IPS-15b (cell line): ENCODE data around the gene EIF4H.
"Not testable (repeated sequence)": the region's sequence is repeated elsewhere in the genome, so short reads cannot be mapped to it uniquely, and the experiment has no call there.

Experiments used
- H3K27me3 ChIP-seq: one replicate; pipeline ENCODE4 v1.6.1; 2013; ENCODE audit warnings: low read length; ENCODE audit not compliant: control insufficient read depth, insufficient read depth
- H3K36me3 ChIP-seq: one replicate; pipeline ENCODE4 v1.6.1; 2013; ENCODE audit warnings: low read length; ENCODE audit not compliant: control insufficient read depth, insufficient read depth
- H3K4me1 ChIP-seq: one replicate; pipeline ENCODE4 v1.6.1; 2013; ENCODE audit warnings: mild to moderate bottlenecking, low read length; ENCODE audit not compliant: control insufficient read depth, insufficient read depth
- H3K4me3 ChIP-seq: one replicate; pipeline ENCODE4 v1.5.1; 2013; ENCODE audit warnings: low read depth, low read length
- H3K9ac ChIP-seq: one replicate; pipeline ENCODE4 v1.6.1; 2013; ENCODE audit warnings: low read depth, mild to moderate bottlenecking, low read length
- H3K9me3 ChIP-seq: one replicate; pipeline ENCODE4 v1.6.1; 2013; ENCODE audit warnings: mild to moderate bottlenecking, low read length; ENCODE audit not compliant: control insufficient read depth, insufficient read depth

EIF4H gene

DNA sequence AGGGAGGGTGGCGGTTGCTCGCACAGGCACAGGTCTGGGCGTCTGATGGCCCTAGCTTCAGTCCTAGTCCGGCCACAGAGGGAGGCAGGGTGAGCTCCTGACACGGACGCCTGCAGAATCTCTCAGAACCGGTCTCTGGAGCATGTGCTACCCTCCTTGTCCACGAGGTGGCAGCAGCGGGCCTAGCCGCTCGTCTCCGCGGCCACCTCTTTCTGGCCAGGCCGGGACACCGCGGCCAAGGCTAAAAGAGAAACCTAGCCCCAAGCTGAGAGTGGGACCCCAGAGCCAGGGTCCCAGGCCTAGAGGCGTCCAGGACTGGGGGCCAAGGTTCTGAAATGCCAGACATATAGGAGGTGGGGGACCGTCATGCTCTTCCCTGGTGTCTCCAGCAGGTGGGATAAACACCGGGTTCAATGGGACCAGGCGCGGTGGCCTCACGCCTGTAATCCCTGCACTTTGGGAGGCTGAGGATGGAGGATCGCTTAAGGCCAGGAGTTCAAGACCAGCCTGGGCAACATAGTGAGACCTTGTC, 32.5 kb downstream of the EIF4H start:
- no peak overlapping the region for H3K4me3 ChIP-seq
- no peaks in the 10 kb centered on the region for H3K4me1 ChIP-seq
- no peaks in the 10 kb centered on the region for H3K9me3 ChIP-seq
- H3K36me3 ChIP-seq = no peaks in the 10 kb centered on the region
- no peaks in the 10 kb centered on the region for H3K27me3 ChIP-seq
- no peak overlapping the region for H3K9ac ChIP-seq

DNA sequence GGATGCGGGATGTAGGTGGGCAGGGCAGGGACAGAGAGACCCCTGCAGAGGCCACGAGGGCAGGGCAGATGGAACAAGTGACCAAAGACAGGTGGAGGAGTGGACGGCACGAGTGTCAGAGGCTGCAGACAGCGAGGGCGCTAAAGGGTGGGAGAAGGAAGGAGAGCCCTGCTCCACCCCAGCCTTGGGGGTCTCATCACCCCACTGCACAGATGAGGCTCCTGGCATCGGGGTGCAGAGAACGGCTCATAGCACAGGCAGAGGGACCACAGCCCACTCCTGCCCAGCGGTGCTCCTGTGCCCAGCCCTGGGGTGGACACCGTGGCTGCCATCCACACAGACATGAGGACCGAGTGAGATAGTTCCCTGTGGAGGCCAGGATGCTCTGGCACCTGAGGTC, 33.4 kb downstream of the EIF4H start:
- Histone ChIP-seq H3K4me3 (no peak overlapping the region), H3K27me3 (no peaks in the 10 kb centered on the region), H3K9me3 (no peaks in the 10 kb centered on the region)

DNA sequence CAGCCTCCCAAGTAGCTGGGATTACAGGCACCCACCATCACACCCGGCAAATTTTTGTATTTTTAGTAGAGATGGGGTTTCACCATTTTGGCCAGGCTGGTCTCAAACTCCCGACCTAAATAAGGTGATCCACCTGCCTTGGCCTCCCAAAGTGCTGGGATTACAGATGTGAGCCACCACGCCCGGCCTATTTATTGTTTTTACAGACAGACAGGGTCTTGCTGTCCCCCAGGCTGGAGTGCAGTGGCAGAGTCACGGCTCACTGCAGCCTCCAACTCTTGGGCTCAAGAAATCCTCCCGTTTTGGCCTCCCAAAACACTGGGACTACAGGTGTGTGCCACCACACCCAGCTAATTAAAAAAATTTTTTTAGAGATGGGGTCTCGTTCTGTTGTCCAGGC, 34.1 kb downstream of the EIF4H start:
- not testable (repeated sequence) for H3K27me3 ChIP-seq, H3K36me3 ChIP-seq, H3K4me1 ChIP-seq

More for the DNA sequence above, 33.4 kb downstream of the EIF4H start:
- H3K9ac ChIP-seq = no peak overlapping the region
- H3K4me1 ChIP-seq = no peaks in the 10 kb centered on the region
- H3K36me3 ChIP-seq = no peaks in the 10 kb centered on the region

DNA sequence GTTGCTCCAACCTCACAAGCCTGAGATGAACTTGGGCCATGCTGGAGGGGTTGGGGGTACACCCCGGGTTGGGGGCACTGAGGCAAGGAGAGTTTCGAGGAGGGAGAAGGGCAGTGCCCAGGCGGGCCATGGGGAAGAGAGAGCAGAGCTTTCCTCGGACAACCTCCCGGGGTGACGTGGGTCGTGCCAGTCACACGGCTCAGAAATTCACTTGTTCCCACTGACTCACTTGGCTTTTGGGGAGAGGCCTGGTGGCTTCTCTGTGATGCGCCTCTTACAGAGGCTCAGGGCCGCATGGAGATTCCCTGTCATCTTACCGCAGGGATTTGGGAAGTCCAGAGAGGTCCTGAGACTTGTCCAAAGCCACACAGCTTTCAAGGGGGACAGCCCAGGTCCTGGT, 38.5 kb downstream of the EIF4H start:
- no peaks in the 10 kb centered on the region for H3K9me3 ChIP-seq
- no peaks in the 10 kb centered on the region for H3K27me3 ChIP-seq
- no peaks in the 10 kb centered on the region for H3K36me3 ChIP-seq
- no peak overlapping the region for H3K4me3 ChIP-seq
- no peaks in the 10 kb centered on the region for H3K4me1 ChIP-seq
- no peak overlapping the region for H3K9ac ChIP-seq

More for the DNA sequence above, 34.1 kb downstream of the EIF4H start:
- H3K9ac ChIP-seq, H3K4me3 ChIP-seq, H3K9me3 ChIP-seq: not testable (repeated sequence)

DNA sequence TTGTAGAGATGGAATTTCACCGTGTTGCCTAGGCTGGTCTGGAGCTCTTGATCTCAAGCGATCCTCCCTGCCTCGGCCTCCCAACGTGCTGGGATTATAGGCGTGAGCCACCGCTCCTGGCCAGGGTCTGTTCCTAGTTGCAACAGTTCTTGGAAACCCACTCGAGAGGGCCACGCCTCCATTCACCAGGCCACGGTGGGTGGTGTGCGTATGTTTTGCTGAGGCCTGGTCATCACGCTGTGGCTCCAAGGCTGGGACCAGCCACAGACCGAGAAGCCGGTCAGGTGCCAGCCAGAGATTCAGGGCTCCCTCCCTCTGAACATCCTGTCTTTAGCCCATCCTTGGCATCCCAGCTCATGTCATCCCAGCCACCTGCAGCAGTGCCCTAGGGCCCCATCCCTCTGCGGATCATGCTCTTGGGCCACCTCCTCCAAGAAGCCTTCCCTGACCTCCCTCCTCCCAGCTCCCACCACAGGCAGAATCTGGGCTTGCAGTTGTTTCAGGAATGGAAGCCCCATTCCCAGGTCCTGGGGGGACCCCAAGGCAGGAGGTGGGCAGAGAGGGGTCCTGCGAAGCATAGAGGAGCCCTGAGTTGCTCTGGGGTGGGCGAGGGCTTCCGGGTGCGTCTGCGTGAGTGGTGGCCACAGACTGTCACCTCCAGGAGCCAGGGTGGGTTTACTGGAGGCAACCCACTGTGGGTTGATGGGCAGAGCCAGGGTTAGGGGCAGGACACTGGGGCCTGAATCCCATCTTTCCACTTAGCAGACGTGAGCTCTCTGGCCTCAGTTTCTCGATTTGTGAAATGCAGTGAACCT, 40.9 kb downstream of the EIF4H start:
- Histone ChIP-seq H3K9ac (no peak overlapping the region), H3K36me3 (no peaks in the 10 kb centered on the region), H3K9me3 (no peaks in the 10 kb centered on the region), H3K4me3 (no peak overlapping the region), H3K27me3 (no peaks in the 10 kb centered on the region), H3K4me1 (no peaks in the 10 kb centered on the region)

DNA sequence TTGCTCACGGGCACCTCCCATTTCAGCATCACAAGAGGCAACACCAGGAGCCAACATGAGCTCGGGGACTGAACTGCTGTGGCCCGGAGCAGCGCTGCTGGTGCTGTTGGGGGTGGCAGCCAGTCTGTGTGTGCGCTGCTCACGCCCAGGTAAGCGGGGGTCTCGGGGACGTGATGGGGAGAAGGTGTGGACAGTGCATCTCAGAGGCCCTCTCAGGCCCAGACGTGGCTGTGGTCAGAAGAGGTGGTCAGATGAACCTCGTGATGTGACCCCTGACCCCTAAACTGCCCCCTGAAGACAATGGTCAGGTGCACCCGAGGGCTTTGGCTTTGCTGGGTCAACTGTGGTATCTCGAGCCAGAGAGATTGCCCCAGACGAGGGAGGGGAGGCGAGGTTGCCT, 41.8 kb downstream of the EIF4H start:
- Histone ChIP-seq H3K27me3 (no peaks in the 10 kb centered on the region), H3K36me3 (no peaks in the 10 kb centered on the region), H3K4me1 (no peaks in the 10 kb centered on the region), H3K9me3 (no peaks in the 10 kb centered on the region), H3K9ac (no peak overlapping the region), H3K4me3 (no peak overlapping the region)

DNA sequence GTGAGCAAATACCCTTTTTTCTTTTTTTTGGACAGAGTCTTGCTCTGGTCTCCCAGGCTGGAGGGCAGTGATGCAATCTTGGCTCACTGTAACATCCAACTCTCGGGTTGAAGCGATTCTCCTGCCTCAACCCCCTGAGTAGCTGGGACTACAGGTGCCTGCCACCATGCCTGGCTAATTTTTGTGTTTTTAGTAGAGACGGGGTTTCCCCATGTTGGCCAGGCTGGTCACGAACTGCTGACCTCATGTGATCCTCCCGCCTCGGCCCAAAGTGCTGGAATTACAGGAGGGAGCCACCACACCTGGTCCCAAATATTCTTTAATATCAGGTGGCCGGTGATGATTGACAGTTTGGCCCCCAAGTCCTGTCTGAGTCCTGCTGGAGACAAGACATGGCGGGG, 42.2 kb downstream of the EIF4H start:
- no peaks in the 10 kb centered on the region for H3K9me3 ChIP-seq
- no peaks in the 10 kb centered on the region for H3K4me1 ChIP-seq
- H3K9ac ChIP-seq = no peak overlapping the region

DNA sequence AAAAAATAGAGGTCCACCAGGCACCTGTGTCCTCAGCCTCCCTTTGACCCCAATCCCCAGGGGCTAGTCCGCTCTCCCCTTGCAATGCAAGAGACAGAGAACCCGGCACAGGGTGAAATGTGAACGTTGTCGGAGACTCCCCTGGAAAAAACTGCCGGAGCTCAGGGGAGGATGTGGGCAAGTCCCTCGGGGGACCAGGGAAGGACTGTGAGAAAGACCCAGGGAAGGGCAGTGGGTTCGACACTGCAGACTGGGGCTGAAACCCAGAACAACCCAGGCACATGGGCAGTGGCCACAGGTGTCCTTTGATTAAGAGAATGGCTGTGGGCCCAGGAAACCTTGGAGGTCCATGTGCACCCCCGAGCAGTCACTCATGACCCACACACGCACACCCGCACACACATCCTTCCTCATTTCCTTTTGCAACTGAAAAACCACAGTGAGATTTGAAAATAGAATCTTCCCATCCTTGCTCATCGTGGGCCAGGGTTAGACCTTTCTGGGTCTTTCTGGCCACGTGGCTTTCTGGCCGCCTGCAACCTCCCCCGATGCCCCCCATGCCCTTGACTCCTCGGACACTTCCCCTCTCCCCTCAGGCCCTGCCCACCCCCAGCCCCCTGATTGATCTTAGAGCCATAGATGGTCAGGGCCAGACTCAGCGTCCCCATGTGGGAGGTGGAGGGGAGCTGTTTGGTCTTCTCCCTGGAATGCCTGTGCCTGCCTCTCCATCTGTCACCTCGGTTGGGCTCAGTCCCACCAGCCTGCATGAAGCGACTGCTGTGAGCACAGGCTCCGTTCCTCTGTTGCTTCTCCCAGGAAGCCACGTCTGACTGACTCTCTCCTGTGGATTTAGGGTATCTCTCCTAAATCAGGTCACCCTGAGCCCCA, 43.5 kb downstream of the EIF4H start:
- H3K4me3 ChIP-seq = no peak overlapping the region
- no peaks in the 10 kb centered on the region for H3K27me3 ChIP-seq
- no peaks in the 10 kb centered on the region for H3K9me3 ChIP-seq
- no peaks in the 10 kb centered on the region for H3K4me1 ChIP-seq
- no peak overlapping the region for H3K9ac ChIP-seq
- H3K36me3 ChIP-seq = no peaks in the 10 kb centered on the region

More for the DNA sequence above, 42.2 kb downstream of the EIF4H start:
- Histone ChIP-seq H3K36me3 (no peaks in the 10 kb centered on the region), H3K27me3 (no peaks in the 10 kb centered on the region), H3K4me3 (no peak overlapping the region)

DNA sequence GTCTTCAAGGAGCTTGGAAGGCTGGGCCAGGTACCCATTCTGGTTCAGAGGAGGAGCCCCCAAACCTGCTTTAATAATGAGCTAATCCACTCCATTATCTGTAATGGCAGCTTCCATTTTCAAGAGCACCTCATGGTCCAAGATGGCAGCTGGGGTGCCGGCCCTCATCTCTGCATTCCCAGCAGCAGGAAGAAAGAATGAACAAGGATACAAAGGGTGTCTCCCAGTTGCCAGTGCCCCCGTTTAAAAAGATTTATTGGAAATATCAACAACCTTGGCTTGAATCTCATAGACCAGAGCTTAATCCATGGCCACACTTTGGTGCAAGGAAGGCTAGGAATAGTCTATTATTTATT, 44.2 kb downstream of the EIF4H start:
- Histone ChIP-seq H3K4me3 (no peak overlapping the region), H3K9ac (no peak overlapping the region), H3K9me3 (no peaks in the 10 kb centered on the region), H3K27me3 (no peaks in the 10 kb centered on the region), H3K4me1 (no peaks in the 10 kb centered on the region), H3K36me3 (no peaks in the 10 kb centered on the region)

DNA sequence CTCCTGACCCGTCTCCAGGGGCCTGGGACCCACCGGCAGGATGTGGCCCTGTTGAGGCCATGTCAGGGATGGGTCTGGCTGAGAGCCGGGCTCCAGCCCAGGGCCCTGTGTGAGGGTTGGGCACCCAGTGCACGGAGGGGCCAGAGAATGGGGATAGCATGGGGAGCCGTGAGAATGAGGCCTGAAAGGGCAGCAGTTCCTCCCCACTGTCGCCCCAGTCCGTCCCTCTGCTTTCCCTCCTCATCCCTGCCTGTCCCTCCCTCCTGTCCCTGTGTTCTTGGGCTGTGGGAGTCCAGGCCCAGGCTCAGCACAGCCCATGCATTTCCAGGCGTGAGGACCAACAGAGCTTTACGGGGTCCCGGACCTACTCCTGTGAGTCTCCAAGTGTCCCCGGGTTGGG, 45.3 kb downstream of the EIF4H start:
- H3K9ac ChIP-seq = no peak overlapping the region
- H3K9me3 ChIP-seq = no peaks in the 10 kb centered on the region
- H3K27me3 ChIP-seq = no peaks in the 10 kb centered on the region
- no peaks in the 10 kb centered on the region for H3K36me3 ChIP-seq
- H3K4me1 ChIP-seq = no peaks in the 10 kb centered on the region
- no peak overlapping the region for H3K4me3 ChIP-seq

DNA sequence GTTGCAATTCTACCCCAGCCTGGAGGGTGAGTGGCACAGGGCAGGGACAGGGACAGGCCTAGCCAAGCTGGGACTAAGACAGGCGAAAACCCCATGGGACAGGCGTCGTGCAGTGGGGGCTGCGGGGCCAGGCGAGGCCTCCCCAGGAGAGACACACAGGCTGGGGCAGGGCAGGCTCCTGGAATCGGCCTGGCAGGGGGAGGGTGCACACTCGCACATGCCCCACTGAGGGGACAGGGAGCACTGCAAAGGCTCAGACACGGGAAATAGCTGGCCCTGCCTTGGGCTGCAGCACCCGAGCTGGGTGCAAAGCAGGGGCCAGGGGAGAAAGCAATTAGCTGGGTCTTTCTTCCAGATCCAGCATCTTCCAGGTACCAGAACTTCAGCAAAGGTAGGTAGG, 46.1 kb downstream of the EIF4H start:
- Histone ChIP-seq H3K27me3 (no peaks in the 10 kb centered on the region), H3K4me1 (no peaks in the 10 kb centered on the region), H3K9me3 (no peaks in the 10 kb centered on the region), H3K9ac (no peak overlapping the region), H3K36me3 (peaks cover under 1% of the 10 kb centered on the region), H3K4me3 (no peak overlapping the region)

DNA sequence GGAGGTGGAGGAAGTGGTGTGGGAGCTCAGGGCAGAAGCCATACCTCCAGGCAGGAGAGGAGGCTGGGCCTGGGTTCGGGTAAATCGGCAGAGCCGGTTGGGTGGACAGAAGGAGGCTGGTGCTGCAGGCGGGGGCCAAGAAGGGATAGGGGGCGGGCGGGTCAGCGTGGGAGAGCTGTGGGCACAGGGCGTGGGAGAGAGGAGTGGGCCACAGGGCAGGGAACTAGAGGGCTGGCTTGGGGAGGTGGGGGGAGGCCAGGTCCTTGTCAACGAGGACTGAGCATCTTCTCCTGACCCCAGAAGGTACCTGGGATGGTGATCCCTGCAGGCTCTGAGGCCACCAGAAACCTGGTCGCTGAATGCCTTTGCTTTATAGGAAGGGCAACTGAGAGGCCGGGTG, 47.6 kb downstream of the EIF4H start:
- no peaks in the 10 kb centered on the region for H3K9me3 ChIP-seq
- no peaks in the 10 kb centered on the region for H3K27me3 ChIP-seq
- no peak overlapping the region for H3K9ac ChIP-seq
- peaks cover 9% of the 10 kb centered on the region for H3K36me3 ChIP-seq
- no peaks in the 10 kb centered on the region for H3K4me1 ChIP-seq
- no peak overlapping the region for H3K4me3 ChIP-seq
